Measurements from ENCODE around the gene APOBEC3A. TPM values are rescaled to one million over a fixed set of nuclear protein-coding genes. Genes with fewer than 3 reads are reported as not detected.
"Not testable (repeated sequence)": the region's sequence is repeated elsewhere in the genome, so short reads cannot be mapped to it uniquely, and the experiment has no call there.

APOBEC3A gene
- total and polyA plus RNA-seq, 2 donors (not counting 1 experiment from before 2014, with no cell fraction given): 2.8 TPM; not detected in 1

DNA sequence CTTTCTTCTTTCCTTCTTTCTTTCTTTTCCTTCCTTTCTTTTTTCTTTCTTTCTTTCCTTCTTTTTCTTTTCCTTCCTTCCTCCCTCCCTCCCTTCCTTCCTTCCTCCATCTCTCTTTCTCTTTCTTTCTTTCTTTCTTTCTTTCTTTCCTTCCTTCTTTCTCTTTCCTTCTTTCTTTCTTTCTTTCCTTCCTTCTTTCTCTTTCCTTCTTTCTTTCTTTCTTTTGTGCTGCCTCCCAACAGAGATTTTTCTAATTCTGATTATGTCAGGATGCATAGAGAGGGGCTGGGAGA lies 1.2 kb downstream of the APOBEC3A start:
- H3K4me2 ChIP-seq (replicated peaks; ENCODE audit: low read depth, low read length, poor library complexity, severe bottlenecking); H3K36me3 ChIP-seq (replicated peaks in 1 of 2; ENCODE audit: control extremely low read depth in 1 of 2, control insufficient read depth in 1 of 2, extremely low read depth in 1 of 2, insufficient read depth in 2 of 2, low read length in 1 of 2); H3K27ac Mint-ChIP-seq; H3K27me3 ChIP-seq (replicated peaks in 1 of 4; ENCODE audit: control extremely low read depth in 1 of 4, control insufficient read depth in 3 of 4, insufficient read depth in 4 of 4, low read length in 3 of 4); H3K27me3 Mint-ChIP-seq; H4K20me1 ChIP-seq (ENCODE audit: control insufficient read depth, insufficient read depth, low read length, poor library complexity, severe bottlenecking); H3K4me3 Mint-ChIP-seq; H3K4me1 ChIP-seq (ENCODE audit: control insufficient read depth in 2 of 2, insufficient read depth in 2 of 2, low read length in 2 of 2); H3K9me3 Mint-ChIP-seq (ENCODE audit: insufficient read depth); H3K9ac ChIP-seq (ENCODE audit: low read length); H3K4me1 Mint-ChIP-seq; H2AFZ ChIP-seq (ENCODE audit: insufficient read depth, low read depth, low read length, poor library complexity, severe bottlenecking); H3K9me3 ChIP-seq (ENCODE audit: control extremely low read depth in 1 of 3, control insufficient read depth in 2 of 3, insufficient read depth in 1 of 3, low read length in 2 of 3); ATAC-seq (ENCODE audit: low read depth); CTCF ChIA-PET; DNase-seq; H3K27ac ChIP-seq (ENCODE audit: low read length in 2 of 2); POLR2A ChIA-PET; intact Hi-C loops (cut with micrococcal nuclease); H3K79me2 ChIP-seq (ENCODE audit: control insufficient read depth, insufficient read depth, low read length); H3K4me3 ChIP-seq (ENCODE audit: control extremely low read depth in 1 of 5, extremely low read depth in 1 of 5, insufficient read depth in 1 of 5, low read depth in 2 of 5, low read length in 4 of 5): not testable (repeated sequence)
- TF ChIP-seq, protein P1, sequence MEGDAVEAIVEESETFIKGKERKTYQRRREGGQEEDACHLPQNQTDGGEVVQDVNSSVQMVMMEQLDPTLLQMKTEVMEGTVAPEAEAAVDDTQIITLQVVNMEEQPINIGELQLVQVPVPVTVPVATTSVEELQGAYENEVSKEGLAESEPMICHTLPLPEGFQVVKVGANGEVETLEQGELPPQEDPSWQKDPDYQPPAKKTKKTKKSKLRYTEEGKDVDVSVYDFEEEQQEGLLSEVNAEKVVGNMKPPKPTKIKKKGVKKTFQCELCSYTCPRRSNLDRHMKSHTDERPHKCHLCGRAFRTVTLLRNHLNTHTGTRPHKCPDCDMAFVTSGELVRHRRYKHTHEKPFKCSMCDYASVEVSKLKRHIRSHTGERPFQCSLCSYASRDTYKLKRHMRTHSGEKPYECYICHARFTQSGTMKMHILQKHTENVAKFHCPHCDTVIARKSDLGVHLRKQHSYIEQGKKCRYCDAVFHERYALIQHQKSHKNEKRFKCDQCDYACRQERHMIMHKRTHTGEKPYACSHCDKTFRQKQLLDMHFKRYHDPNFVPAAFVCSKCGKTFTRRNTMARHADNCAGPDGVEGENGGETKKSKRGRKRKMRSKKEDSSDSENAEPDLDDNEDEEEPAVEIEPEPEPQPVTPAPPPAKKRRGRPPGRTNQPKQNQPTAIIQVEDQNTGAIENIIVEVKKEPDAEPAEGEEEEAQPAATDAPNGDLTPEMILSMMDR (IDR thresholded peaks at IDR 0.05): peak; percentile 13

DNA sequence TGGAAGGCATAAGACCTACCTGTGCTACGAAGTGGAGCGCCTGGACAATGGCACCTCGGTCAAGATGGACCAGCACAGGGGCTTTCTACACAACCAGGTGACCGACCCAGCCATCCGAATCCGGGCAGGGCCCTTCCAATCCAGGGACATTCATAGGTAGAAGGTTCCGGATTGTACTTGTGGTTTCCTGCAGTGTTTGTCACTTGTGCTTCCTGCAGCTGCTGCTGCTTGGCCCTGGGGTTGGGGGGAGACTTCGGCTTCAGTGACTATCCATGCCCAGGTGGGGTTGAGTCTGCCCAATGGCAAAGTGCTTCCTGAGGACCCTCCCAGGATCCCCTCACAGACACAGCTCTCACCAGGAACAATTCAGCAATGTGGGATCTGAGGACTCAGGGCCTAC lies 2.2 kb downstream of the APOBEC3A start:
- 40% methylated on average over 8 of the region's 8 CpGs for WGBS (ENCODE audit: insufficient coverage)
- no peak overlapping the region for H3K27ac ChIP-seq (ENCODE audit: low read length in 2 of 2)
- H3K36me3 ChIP-seq (replicated peaks in 1 of 2; ENCODE audit: control extremely low read depth in 1 of 2, control insufficient read depth in 1 of 2, extremely low read depth in 1 of 2, insufficient read depth in 2 of 2, low read length in 1 of 2): no peaks in the 10 kb centered on the region
- H4K20me1 ChIP-seq (ENCODE audit: control insufficient read depth, insufficient read depth, low read length, poor library complexity, severe bottlenecking): no peaks in the 10 kb centered on the region
- no peak overlapping the region for H2AFZ ChIP-seq (ENCODE audit: insufficient read depth, low read depth, low read length, poor library complexity, severe bottlenecking)
- Mint-ChIP-seq H3K27ac (no peak overlapping the region), H3K4me3 (no peak overlapping the region), H3K27me3 (peaks cover 4% of the 10 kb centered on the region), H3K9me3 (ENCODE audit: insufficient read depth) (no peaks in the 10 kb centered on the region), H3K4me1 (peaks cover 2% of the 10 kb centered on the region)
- H3K4me1 ChIP-seq (ENCODE audit: control insufficient read depth in 2 of 2, insufficient read depth in 2 of 2, low read length in 2 of 2): no peaks in the 10 kb centered on the region
- H3K9me3 ChIP-seq (ENCODE audit: control extremely low read depth in 1 of 3, control insufficient read depth in 2 of 3, insufficient read depth in 1 of 3, low read length in 2 of 3): no peaks in the 10 kb centered on the region
- no peak overlapping the region for H3K4me3 ChIP-seq (ENCODE audit: control extremely low read depth in 1 of 5, extremely low read depth in 1 of 5, insufficient read depth in 1 of 5, low read depth in 2 of 5, low read length in 4 of 5)
- TF ChIP-seq, protein P1 (IDR thresholded peaks at IDR 0.05): no peak
- no peak for TF ChIP-seq EZH2 (IDR thresholded peaks at IDR 0.05; ENCODE audit: borderline replicate concordance, insufficient read depth, low read depth, low read length, poor library complexity, severe bottlenecking)
- DNase-seq (no peak), ATAC-seq (ENCODE audit: low read depth) (no peak)
- H3K79me2 ChIP-seq (ENCODE audit: control insufficient read depth, insufficient read depth, low read length): no peaks in the 10 kb centered on the region
- no peak overlapping the region for H3K9ac ChIP-seq (ENCODE audit: low read length)
- POLR2A ChIA-PET: no interaction called here
- CTCF ChIA-PET: no interaction called here
- no peak overlapping the region for H3K4me2 ChIP-seq (replicated peaks; ENCODE audit: low read depth, low read length, poor library complexity, severe bottlenecking)
- intact Hi-C loops (cut with micrococcal nuclease): no loop called here
- H3K27me3 ChIP-seq (replicated peaks in 1 of 4; ENCODE audit: control extremely low read depth in 1 of 4, control insufficient read depth in 3 of 4, insufficient read depth in 4 of 4, low read length in 3 of 4): no peaks in the 10 kb centered on the region

DNA sequence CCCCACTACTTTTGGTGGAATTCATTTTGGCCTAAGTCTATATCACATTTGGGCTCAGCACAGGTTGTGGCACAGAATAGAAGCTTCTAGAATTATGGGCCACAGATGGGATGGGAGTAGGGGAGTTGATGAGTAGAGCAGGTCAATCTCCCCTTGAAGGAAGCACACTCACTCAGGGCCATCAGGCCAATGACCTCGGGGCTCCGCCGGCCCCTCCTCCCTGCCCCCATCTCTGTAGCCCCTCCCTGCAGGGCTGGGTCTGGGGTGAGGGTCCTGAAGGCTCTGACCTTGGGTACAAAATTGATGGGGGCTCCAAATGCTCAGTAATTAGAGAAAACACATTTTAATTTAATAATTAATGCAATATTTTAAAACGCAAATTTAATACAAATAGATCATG lies 3.3 kb downstream of the APOBEC3A start:
- H3K27ac ChIP-seq (ENCODE audit: low read length in 2 of 2); H3K27me3 ChIP-seq (replicated peaks in 1 of 4; ENCODE audit: control extremely low read depth in 1 of 4, control insufficient read depth in 3 of 4, insufficient read depth in 4 of 4, low read length in 3 of 4); H3K4me1 ChIP-seq (ENCODE audit: control insufficient read depth in 2 of 2, insufficient read depth in 2 of 2, low read length in 2 of 2); H3K4me3 Mint-ChIP-seq; H3K36me3 ChIP-seq (replicated peaks in 1 of 2; ENCODE audit: control extremely low read depth in 1 of 2, control insufficient read depth in 1 of 2, extremely low read depth in 1 of 2, insufficient read depth in 2 of 2, low read length in 1 of 2); POLR2A ChIA-PET; H3K9me3 Mint-ChIP-seq (ENCODE audit: insufficient read depth); H3K4me3 ChIP-seq (ENCODE audit: control extremely low read depth in 1 of 5, extremely low read depth in 1 of 5, insufficient read depth in 1 of 5, low read depth in 2 of 5, low read length in 4 of 5); intact Hi-C loops (cut with micrococcal nuclease); H2AFZ ChIP-seq (ENCODE audit: insufficient read depth, low read depth, low read length, poor library complexity, severe bottlenecking); H3K4me1 Mint-ChIP-seq; H3K27ac Mint-ChIP-seq; H3K9me3 ChIP-seq (ENCODE audit: control extremely low read depth in 1 of 3, control insufficient read depth in 2 of 3, insufficient read depth in 1 of 3, low read length in 2 of 3); H3K4me2 ChIP-seq (replicated peaks; ENCODE audit: low read depth, low read length, poor library complexity, severe bottlenecking); H4K20me1 ChIP-seq (ENCODE audit: control insufficient read depth, insufficient read depth, low read length, poor library complexity, severe bottlenecking); ATAC-seq (ENCODE audit: low read depth); H3K79me2 ChIP-seq (ENCODE audit: control insufficient read depth, insufficient read depth, low read length); CTCF ChIA-PET; DNase-seq; H3K9ac ChIP-seq (ENCODE audit: low read length); H3K27me3 Mint-ChIP-seq: not testable (repeated sequence)
- no CpG with 5 or more reads among the region's 4 CpGs for WGBS (ENCODE audit: insufficient coverage)

Data from B cell (primary cell).